ENCODE results near the gene PHLDB3.

PHLDB3 gene

DNA sequence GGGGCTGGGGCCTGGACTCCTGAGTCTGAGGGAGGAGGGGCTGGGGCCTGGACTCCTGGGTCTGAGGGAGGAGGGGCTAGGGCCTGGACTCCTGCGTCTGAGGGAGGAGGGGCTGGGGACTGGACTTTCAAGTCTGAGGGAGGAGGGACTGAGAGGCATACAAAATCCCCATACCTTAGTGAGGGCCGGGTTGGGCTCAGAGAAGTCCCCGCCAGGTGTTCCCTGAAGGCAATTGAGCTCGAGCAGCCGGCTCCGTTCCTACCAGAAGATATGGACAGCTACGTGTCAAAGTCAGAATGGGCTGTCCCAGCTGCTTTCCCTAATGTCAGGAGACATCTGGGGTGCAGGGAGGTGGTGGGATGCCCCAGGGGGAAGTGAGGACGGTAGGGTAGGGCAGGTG lies 9.5 kb downstream of the PHLDB3 start:
- TF ChIP-seq, protein P1, sequence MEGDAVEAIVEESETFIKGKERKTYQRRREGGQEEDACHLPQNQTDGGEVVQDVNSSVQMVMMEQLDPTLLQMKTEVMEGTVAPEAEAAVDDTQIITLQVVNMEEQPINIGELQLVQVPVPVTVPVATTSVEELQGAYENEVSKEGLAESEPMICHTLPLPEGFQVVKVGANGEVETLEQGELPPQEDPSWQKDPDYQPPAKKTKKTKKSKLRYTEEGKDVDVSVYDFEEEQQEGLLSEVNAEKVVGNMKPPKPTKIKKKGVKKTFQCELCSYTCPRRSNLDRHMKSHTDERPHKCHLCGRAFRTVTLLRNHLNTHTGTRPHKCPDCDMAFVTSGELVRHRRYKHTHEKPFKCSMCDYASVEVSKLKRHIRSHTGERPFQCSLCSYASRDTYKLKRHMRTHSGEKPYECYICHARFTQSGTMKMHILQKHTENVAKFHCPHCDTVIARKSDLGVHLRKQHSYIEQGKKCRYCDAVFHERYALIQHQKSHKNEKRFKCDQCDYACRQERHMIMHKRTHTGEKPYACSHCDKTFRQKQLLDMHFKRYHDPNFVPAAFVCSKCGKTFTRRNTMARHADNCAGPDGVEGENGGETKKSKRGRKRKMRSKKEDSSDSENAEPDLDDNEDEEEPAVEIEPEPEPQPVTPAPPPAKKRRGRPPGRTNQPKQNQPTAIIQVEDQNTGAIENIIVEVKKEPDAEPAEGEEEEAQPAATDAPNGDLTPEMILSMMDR (IDR thresholded peaks at IDR 0.05; ENCODE audit: low read depth, low read length) = no peak

GRCh38 chr19:43490759-43491158 lies 13.8 kb downstream of the PHLDB3 start:
- TF ChIP-seq, protein P1 (IDR thresholded peaks at IDR 0.05; ENCODE audit: low read depth, low read length) = no peak

More for the DNA sequence above, 9.5 kb downstream of the PHLDB3 start:
- DNase-seq (ENCODE audit: extremely low read depth, low read depth) = no peak

DNA sequence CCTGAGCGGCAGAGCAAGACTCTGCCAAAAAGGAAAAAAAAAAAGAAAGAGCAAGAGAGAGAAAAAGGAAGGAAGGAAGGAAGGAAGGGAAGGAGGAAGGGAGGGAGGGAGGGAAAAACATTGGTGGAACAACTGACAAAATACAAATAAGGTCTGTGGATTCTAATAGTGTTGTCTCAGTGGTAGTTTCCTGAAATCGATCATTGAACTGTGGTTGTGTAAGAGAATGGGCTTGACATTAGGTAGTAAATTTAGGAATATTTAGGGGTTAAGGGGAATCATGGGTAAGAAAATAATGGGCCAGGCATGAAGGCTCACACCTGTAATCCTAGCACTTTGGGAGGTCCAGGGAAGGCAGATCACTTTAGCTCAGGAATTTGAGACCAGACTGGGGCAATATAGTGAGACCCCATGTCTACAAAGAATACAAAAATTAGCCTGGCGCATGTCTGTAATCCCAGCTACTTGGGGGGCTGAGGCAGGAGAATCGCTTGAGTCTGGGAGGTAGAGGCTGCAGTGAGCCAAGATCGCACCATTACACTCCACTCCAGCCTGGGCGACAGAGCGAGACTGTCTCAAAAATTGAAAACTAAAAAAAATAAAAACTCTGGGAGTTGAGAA lies 14.5 kb downstream of the PHLDB3 start:
- TF ChIP-seq, protein P1 (IDR thresholded peaks at IDR 0.05; ENCODE audit: low read depth, low read length) = no peak
- no peak for DNase-seq (ENCODE audit: extremely low read depth, low read depth)

More at GRCh38 chr19:43490759-43491158, 13.8 kb downstream of the PHLDB3 start:
- DNase-seq (ENCODE audit: extremely low read depth, low read depth) = no peak

DNA sequence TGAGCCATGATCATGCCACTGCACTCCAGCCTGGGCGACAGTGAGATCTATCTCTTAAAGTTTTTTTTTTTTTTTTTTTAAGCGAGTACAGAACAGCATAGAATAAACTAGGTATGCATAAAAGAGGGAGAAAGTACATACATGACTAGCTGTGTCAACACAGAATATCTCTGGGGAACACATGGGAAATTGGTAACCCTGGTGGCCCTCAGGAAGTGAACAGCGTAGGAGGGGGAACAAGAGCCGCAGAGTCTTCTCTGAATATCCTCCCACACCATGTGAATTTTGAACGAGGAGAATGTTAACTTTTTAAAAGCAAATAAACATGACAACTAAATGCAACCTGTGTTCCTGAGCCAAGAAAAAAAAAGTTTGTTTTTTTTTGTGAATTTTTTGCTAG lies 15.2 kb downstream of the PHLDB3 start:
- no peak for DNase-seq (ENCODE audit: extremely low read depth, low read depth)

DNA sequence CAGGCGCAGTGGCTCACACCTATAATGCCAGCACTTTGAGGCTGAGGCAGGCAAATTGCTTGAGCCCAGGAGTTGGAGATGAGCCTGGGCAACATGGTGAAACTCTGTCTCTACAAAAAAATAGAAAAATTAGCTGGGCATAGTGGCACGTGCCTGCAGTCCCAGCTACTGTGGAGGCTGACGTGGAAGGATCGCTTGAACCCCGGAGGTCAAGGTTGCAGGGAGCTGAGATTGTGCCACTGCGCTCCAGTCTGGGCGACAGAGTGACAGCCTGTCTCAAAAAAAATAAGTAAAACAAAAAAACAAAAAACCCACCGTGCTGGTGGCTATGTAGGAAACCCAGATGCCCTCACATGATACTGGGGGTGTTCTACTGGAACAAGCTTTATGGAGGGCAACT lies 16.4 kb downstream of the PHLDB3 start:
- no peak for DNase-seq (ENCODE audit: extremely low read depth, low read depth)
- TF ChIP-seq, protein P1 (IDR thresholded peaks at IDR 0.05; ENCODE audit: low read depth, low read length) = no peak

More for the DNA sequence above, 15.2 kb downstream of the PHLDB3 start:
- TF ChIP-seq, protein P1 (IDR thresholded peaks at IDR 0.05; ENCODE audit: low read depth, low read length) = no peak

GRCh38 chr19:43486412-43486811 lies 18.1 kb downstream of the PHLDB3 start:
- TF ChIP-seq, protein P1 (IDR thresholded peaks at IDR 0.05; ENCODE audit: low read depth, low read length) = no peak
- DNase-seq (ENCODE audit: extremely low read depth, low read depth) = no peak

DNA sequence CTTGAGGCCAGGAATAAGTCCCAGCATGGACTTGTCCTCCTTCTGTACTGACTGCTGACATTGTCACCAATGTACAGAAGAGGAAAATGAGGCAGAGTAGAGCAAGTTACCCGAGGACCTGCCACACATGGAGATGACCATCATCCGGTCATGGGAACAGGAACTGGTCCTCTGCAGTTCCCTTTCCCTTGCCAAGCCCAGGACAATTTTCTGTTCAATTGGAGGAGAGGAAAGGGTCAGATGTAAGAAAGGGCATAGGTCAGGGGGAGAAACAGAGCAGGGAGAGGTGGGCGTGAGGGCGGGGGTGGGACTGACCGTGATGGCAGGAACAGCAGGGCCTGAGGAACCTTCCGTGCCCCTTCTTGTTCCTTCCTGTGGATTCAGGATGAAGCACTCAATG lies 18.6 kb downstream of the PHLDB3 start:
- DNase-seq (ENCODE audit: extremely low read depth, low read depth) = no peak
- TF ChIP-seq, protein P1 (IDR thresholded peaks at IDR 0.05; ENCODE audit: low read depth, low read length) = no peak
